HepG2 (cell line): Measurements from ENCODE around the gene SIAH2. TPM values are rescaled to one million over a fixed set of nuclear protein-coding genes. Genes with fewer than 3 reads are reported as not detected.
A peak's percentile ranks its signal among the peaks of the same experiment; 100 is the strongest.

Source experiments
- ATAC-seq: fragments of 200-7000 bp; cut with Tn5 transposase; 3 replicates; pipeline ENCODE4 v1.9.1; 2020; ENCODE audit warnings: mild to moderate bottlenecking, moderate library complexity
- BruUV-seq: library from RNA; stranded (reverse); fragments of 400-500 nt; replicated peaks from 2 replicates; lab custom pipeline; 2021; lab: Mats Ljungman, UMichigan
- CTCF ChIA-PET: fragments of 300-600 bp; formaldehyde crosslinking; extraction: SDS; loops from one replicate; lab custom pipeline; 2021; ENCODE audit warnings: low total read pairs, inconsistent platforms, low intra/inter-chr PET ratio; lab: Yijun Ruan, JAX
- POLR2A ChIA-PET: fragments of 350-600 bp; sonication (Branson Sonifier 250); formaldehyde crosslinking; loops from one replicate; lab custom pipeline; 2020; ENCODE audit warnings: antibody characterized with exemption, inconsistent platforms; lab: Yijun Ruan, JAX
- DNase-seq: peaks from one replicate; pipeline ENCODE4 v3.0.0-alpha.2; 2015; ENCODE audit warnings: low spot score
- FAIRE-seq: peaks from 3 replicates; lab custom pipeline; 2011; peaks lifted over from hg19 to GRCh38; lab: Jason Lieb, UNC
- H2AFZ ChIP-seq: one replicate; pipeline ENCODE4 v1.6.1; 2011; ENCODE audit warnings: low read length, inconsistent platforms
- H3K27ac ChIP-seq: fragments of 300-600 bp; 3 replicates; pipeline ENCODE4 v1.8.0; 2011; ENCODE audit warnings: mixed run types, mild to moderate bottlenecking, mixed read lengths, low read length, inconsistent platforms; ENCODE audit not compliant: insufficient read depth; ENCODE audit errors: extremely low read length
- H3K27me3 ChIP-seq, 2 experiments: fragments of 200-600 bp in 1 of 2; 2 replicates in 1 of 2; 3 replicates in 1 of 2; pipeline versions ENCODE4 v1.6.0 to v1.8.0; 2011; ENCODE audit warnings: low read length in 2 of 2, mild to moderate bottlenecking in 2 of 2, moderate library complexity in 2 of 2, inconsistent platforms in 1 of 2; ENCODE audit not compliant: insufficient read depth in 2 of 2, control insufficient read depth in 1 of 2
- H3K36me3 ChIP-seq, 2 experiments: fragments of 200-600 bp in 1 of 2; replicated peaks in 1 of 2; 2 replicates in 1 of 2; 3 replicates in 1 of 2; pipeline versions ENCODE4 v1.5.1 to v1.8.0; 2011; ENCODE audit warnings: low read length in 2 of 2, inconsistent platforms in 1 of 2; ENCODE audit not compliant: insufficient read depth in 2 of 2, control insufficient read depth in 1 of 2
- H3K4me1 ChIP-seq: 2 replicates; pipeline ENCODE4 v1.5.1; 2012; ENCODE audit warnings: low read length, inconsistent platforms; ENCODE audit not compliant: insufficient read depth
- H3K4me2 ChIP-seq: 2 replicates; pipeline ENCODE4 v1.6.0; 2011; ENCODE audit warnings: low read depth, low read length, inconsistent platforms
- H3K4me3 ChIP-seq, 3 experiments: fragments of 200-600 bp in 1 of 3; sonication (generic), shearing (Covaris generic) in 1 of 3; replicated peaks in 1 of 3; 2 replicates each; pipeline ENCODE4 v1.5.1; 2011 to 2016; ENCODE audit warnings: low read length in 3 of 3, inconsistent platforms in 2 of 3, low read depth in 2 of 3, mild to moderate bottlenecking in 2 of 3, control low read depth in 1 of 3, mixed read lengths in 1 of 3; ENCODE audit not compliant: insufficient read depth in 1 of 3
- H3K79me2 ChIP-seq: one replicate; pipeline ENCODE4 v1.6.1; 2011; ENCODE audit warnings: low read length, inconsistent platforms; ENCODE audit not compliant: insufficient read depth
- H3K9ac ChIP-seq: 2 replicates; pipeline ENCODE4 v1.6.0; 2011; ENCODE audit warnings: mild to moderate bottlenecking, low read depth, low read length, inconsistent platforms; ENCODE audit not compliant: insufficient read depth
- H3K9me3 ChIP-seq: 2 replicates; pipeline ENCODE4 v1.5.1; 2012; ENCODE audit warnings: mild to moderate bottlenecking, low read length
- H4K20me1 ChIP-seq: 2 replicates; pipeline ENCODE4 v1.6.0; 2011; ENCODE audit warnings: inconsistent platforms, mild to moderate bottlenecking, low read length, moderate library complexity; ENCODE audit not compliant: insufficient read depth
- ASH2L ChIP-seq: fragments of 300-600, 200-600 bp; sonication (generic); IDR thresholded peaks from 2 replicates; pipeline ENCODE4 v1.7.0; 2017; ENCODE audit warnings: low read depth, mild to moderate bottlenecking, moderate library complexity, mixed read lengths, low read length; ENCODE audit not compliant: insufficient read length
- ATAD3A ChIP-seq: sonication (generic); formaldehyde crosslinking; IDR thresholded peaks from 2 replicates; pipeline ENCODE4 v1.4.0; 2020; ENCODE audit warnings: missing genetic modification reagents
- BRD4 ChIP-seq: sonication (generic); formaldehyde crosslinking; IDR thresholded peaks from 2 replicates; pipeline ENCODE4 v1.4.0; 2020; ENCODE audit warnings: missing genetic modification reagents
- ELF3 ChIP-seq: IDR thresholded peaks from 2 replicates; pipeline ENCODE4 v1.6.1; 2016; ENCODE audit warnings: missing genetic modification reagents, missing compliant biosample characterization
- KAT8 ChIP-seq: IDR thresholded peaks from 2 replicates; pipeline ENCODE4 v1.6.1; 2016; ENCODE audit warnings: missing genetic modification reagents, missing compliant biosample characterization
- RBM22 ChIP-seq: fragments of 200-400 bp; formaldehyde crosslinking; optimal IDR thresholded peaks from 2 replicates; pipeline ENCODE3; 2017; ENCODE audit warnings: mild to moderate bottlenecking, low read length, moderate library complexity
- SOX5 ChIP-seq: IDR thresholded peaks from 2 replicates; pipeline ENCODE4 v1.6.1; 2016; ENCODE audit warnings: borderline replicate concordance
- ZNF33B ChIP-seq: sonication (generic); formaldehyde crosslinking; IDR thresholded peaks from 2 replicates; pipeline ENCODE4 v1.5.1; 2020; ENCODE audit warnings: mild to moderate bottlenecking, missing genetic modification reagents
- WGBS: methylation state at CpG from one replicate; pipeline ENCODE4 v1.1.6; 2017; ENCODE audit warnings: low lambda C conversion rate; 5-methylcytosine and 5-hydroxymethylcytosine counted together
- in situ Hi-C: cut with HindIII; loops from 2 replicates; pipeline ENCODE4 v1.10.0; 2017; ENCODE audit warnings: low pct_unique_long_range_greater_than_20kb; ENCODE audit not compliant: extremely low pct_ligation_motif_present
- intact Hi-C: fragments of 100-400 bp; cut with micrococcal nuclease; formaldehyde crosslinking; loops from one replicate; pipeline ENCODE4 v1.10.0; 2022; ENCODE audit not compliant: unreplicated experiment
- polyA plus RNA-seq, 8 experiments: library from polyadenylated mRNA; depleted of rRNA in 3 of 8; stranded (reverse) in 7 of 8; unstranded in 1 of 8; fragments of >200 nt; fragmentation: Illumina TruSeq in 4 of 8; extraction: Trizol in 4 of 8; gene quantifications; 2 replicates each; pipeline versions ENCODE4 v1.2.1 to v1.2.3, GENCODE V29; 2011 to 2016; ENCODE audit warnings: low read depth in 4 of 8, missing spikeins in 1 of 8, mixed read lengths in 1 of 8; ENCODE audit not compliant: insufficient read depth in 1 of 8
- total RNA-seq, 5 experiments: library from RNA; depleted of rRNA; stranded (reverse); fragments of >200 nt; fragmentation: Illumina TruSeq; extraction: Trizol; gene quantifications; 2 replicates each; pipeline ENCODE4 v1.2.3, GENCODE V29; 2016; ENCODE audit warnings: low read depth in 1 of 5
- TF ChIP-seq, protein P1 (sequence below): sonication (generic); formaldehyde crosslinking; IDR thresholded peaks from 2 replicates; pipeline ENCODE4 v1.4.0; 2020; ENCODE audit warnings: missing genetic modification reagents
- TF ChIP-seq, protein P2 (sequence below), 2 experiments: sonication (generic) in 1 of 2; formaldehyde crosslinking in 1 of 2; IDR thresholded peaks; 2 replicates each; pipeline versions ENCODE4 v1.4.0 to v1.6.1; 2018 to 2020; ENCODE audit warnings: missing genetic modification reagents in 2 of 2, borderline replicate concordance in 1 of 2, low read depth in 1 of 2, mild to moderate bottlenecking in 1 of 2, missing biosample characterization in 1 of 2
- TF ChIP-seq, protein P3 (sequence below): sonication (generic); formaldehyde crosslinking; IDR thresholded peaks from 2 replicates; pipeline ENCODE4 v1.8.0; 2023; ENCODE audit warnings: mild to moderate bottlenecking, missing genetic modification reagents
- TF ChIP-seq, protein P4 (sequence below): IDR thresholded peaks from 2 replicates; pipeline ENCODE4 v1.4.0; 2020; ENCODE audit warnings: mild to moderate bottlenecking, missing genetic modification reagents

The SIAH2 gene
- total and polyA plus RNA-seq, 2 of the 13 experiments (the other 11 are each of a cell fraction or from before 2014, with no cell fraction given) = 71.8 to 117 TPM

DNA sequence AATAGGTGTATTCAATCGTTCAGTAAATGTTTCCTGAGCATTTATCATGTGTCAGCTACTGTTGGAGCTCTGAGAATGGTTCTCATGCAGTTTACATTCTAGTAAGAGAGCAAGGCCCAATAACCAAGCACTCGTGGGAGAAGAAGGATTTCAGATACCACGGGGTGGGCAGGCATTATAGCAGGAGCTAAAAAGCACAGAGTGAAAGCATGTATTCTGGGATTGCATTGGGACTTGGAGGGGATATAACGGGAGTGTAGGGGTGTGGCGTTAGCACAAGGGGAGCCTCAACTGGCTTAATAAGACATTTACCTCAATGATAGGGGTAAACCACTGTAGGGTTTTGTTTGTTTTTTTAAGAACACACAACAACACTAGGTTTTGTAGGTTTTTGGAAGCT is 1.6 kb upstream of the SIAH2 start (continued):
- TF ChIP-seq, protein P1, sequence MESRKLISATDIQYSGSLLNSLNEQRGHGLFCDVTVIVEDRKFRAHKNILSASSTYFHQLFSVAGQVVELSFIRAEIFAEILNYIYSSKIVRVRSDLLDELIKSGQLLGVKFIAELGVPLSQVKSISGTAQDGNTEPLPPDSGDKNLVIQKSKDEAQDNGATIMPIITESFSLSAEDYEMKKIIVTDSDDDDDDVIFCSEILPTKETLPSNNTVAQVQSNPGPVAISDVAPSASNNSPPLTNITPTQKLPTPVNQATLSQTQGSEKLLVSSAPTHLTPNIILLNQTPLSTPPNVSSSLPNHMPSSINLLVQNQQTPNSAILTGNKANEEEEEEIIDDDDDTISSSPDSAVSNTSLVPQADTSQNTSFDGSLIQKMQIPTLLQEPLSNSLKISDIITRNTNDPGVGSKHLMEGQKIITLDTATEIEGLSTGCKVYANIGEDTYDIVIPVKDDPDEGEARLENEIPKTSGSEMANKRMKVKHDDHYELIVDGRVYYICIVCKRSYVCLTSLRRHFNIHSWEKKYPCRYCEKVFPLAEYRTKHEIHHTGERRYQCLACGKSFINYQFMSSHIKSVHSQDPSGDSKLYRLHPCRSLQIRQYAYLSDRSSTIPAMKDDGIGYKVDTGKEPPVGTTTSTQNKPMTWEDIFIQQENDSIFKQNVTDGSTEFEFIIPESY = 0 out of 2 replicates have a peak, but pooled peaks have one; percentile 42

DNA sequence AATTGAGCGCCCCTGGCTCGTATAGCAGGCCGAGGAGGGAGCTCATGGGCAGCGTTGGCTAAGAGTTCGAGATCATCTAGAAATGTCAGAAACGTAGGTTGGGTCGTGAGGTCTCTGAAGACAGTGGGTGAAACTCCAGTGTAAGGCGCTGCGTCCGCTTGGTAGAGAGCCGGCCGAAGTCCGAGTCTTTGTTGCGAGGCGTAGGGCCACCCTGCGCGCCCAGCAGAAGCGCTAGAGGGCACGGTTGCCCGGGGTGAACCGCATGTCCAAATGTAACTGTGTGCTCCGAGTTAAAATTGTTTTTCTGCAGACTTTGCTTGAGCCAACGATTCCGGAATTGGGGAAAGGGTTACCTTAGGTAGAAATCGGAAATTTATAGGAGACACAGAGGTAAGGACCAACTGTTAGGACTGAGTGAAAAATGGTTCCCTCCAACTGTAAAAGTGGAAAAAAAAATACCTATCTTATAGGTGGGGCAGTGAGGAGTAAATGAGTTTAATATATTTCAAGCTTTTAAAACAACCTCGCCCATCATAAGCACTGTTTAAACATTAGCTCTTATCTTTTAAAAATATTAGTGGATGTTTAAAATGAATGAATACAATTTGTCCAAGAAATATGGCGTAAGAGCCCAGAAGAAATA is 993 bp upstream of the SIAH2 start:
- Histone ChIP-seq H3K4me2 (peak overlapping the region; percentile 83), H3K4me1 (peaks cover 57% of the 10 kb centered on the region), H3K27ac (peak overlapping the region; percentile 99), H3K36me3 (peaks cover 0 to 9% of the 10 kb centered on the region in 2 experiments; a peak in 3 of 5 replicates), H3K9ac (peak overlapping the region; percentile 99), H3K27me3 (no peaks in the 10 kb centered on the region; a peak in 2 of 5 replicates), H3K79me2 (peaks cover 50% of the 10 kb centered on the region), H4K20me1 (peaks cover 24% of the 10 kb centered on the region), H3K4me3 (peak overlapping the region; percentile 97 to 100 (median 98)), H3K9me3 (no peaks in the 10 kb centered on the region), H2AFZ (no peak overlapping the region)
- FAIRE-seq (no peak), DNase-seq (peak; percentile 66), ATAC-seq (peak; percentile 75)
- intact Hi-C loops = loop anchor here (1.0 to 10.0 kb wide), 2 partner anchors 23 to 359 kb away; partner anchors contain the start of gene TSC22D2
- in situ Hi-C loops = no loop called here
- BruUV-seq = TSS peak; percentile 91
- POLR2A ChIA-PET = interaction anchor here (1.0 to 10.5 kb wide), 16 partner anchors 8 to 414 kb away, joined by 3 to 265 read pairs (median 15); partner anchors contain the start of genes ERICH6, SELENOT and TSC22D2
- WGBS = 5% methylated on average over 15 of the region's 27 CpGs
- CTCF ChIA-PET = interaction anchor here (1.2 to 1.4 kb wide), 2 partner anchors 16 to 43 kb away, joined by 4 to 5 read pairs; no protein-coding TSS in a partner anchor
- TF ChIP-seq, protein P2, sequence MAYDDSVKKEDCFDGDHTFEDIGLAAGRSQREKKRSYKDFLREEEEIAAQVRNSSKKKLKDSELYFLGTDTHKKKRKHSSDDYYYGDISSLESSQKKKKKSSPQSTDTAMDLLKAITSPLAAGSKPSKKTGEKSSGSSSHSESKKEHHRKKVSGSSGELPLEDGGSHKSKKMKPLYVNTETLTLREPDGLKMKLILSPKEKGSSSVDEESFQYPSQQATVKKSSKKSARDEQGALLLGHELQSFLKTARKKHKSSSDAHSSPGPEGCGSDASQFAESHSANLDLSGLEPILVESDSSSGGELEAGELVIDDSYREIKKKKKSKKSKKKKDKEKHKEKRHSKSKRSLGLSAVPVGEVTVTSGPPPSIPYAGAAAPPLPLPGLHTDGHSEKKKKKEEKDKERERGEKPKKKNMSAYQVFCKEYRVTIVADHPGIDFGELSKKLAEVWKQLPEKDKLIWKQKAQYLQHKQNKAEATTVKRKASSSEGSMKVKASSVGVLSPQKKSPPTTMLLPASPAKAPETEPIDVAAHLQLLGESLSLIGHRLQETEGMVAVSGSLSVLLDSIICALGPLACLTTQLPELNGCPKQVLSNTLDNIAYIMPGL (CRISPR knock-in tag; IDR thresholded peaks at IDR 0.05; ENCODE audit: borderline replicate concordance in 1 of 2, low read depth in 1 of 2) = peak; percentile 86 to 90
- TF ChIP-seq BRD4 (CRISPR knock-in tag) = peak; percentile 15; the same call in 1 of the 2 replicates
- TF ChIP-seq KAT8 (CRISPR knock-in tag) = 0 out of 2 replicates have a peak, but pooled peaks have one; percentile 14
- TF ChIP-seq ZNF33B (CRISPR knock-in tag) = no peak
- TF ChIP-seq, protein P3, sequence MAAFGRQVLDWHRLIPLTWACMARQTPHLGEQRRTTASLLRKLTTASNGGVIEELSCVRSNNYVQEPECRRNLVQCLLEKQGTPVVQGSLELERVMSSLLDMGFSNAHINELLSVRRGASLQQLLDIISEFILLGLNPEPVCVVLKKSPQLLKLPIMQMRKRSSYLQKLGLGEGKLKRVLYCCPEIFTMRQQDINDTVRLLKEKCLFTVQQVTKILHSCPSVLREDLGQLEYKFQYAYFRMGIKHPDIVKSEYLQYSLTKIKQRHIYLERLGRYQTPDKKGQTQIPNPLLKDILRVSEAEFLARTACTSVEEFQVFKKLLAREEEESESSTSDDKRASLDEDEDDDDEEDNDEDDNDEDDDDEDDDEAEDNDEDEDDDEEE (CRISPR knock-in tag) = no peak
- no peak for TF ChIP-seq SOX5
- TF ChIP-seq ATAD3A (CRISPR knock-in tag) = no peak
- TF ChIP-seq ELF3 (CRISPR knock-in tag) = peak; percentile 38
- TF ChIP-seq RBM22 = peak; percentile 94
- peak; percentile 53 for TF ChIP-seq ASH2L
- TF ChIP-seq, protein P4, sequence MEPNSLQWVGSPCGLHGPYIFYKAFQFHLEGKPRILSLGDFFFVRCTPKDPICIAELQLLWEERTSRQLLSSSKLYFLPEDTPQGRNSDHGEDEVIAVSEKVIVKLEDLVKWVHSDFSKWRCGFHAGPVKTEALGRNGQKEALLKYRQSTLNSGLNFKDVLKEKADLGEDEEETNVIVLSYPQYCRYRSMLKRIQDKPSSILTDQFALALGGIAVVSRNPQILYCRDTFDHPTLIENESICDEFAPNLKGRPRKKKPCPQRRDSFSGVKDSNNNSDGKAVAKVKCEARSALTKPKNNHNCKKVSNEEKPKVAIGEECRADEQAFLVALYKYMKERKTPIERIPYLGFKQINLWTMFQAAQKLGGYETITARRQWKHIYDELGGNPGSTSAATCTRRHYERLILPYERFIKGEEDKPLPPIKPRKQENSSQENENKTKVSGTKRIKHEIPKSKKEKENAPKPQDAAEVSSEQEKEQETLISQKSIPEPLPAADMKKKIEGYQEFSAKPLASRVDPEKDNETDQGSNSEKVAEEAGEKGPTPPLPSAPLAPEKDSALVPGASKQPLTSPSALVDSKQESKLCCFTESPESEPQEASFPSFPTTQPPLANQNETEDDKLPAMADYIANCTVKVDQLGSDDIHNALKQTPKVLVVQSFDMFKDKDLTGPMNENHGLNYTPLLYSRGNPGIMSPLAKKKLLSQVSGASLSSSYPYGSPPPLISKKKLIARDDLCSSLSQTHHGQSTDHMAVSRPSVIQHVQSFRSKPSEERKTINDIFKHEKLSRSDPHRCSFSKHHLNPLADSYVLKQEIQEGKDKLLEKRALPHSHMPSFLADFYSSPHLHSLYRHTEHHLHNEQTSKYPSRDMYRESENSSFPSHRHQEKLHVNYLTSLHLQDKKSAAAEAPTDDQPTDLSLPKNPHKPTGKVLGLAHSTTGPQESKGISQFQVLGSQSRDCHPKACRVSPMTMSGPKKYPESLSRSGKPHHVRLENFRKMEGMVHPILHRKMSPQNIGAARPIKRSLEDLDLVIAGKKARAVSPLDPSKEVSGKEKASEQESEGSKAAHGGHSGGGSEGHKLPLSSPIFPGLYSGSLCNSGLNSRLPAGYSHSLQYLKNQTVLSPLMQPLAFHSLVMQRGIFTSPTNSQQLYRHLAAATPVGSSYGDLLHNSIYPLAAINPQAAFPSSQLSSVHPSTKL (CRISPR knock-in tag) = peak; percentile 21; the same call in 1 of the 2 replicates
